Measurements from ENCODE around the gene PTPA.

The PTPA gene

DNA sequence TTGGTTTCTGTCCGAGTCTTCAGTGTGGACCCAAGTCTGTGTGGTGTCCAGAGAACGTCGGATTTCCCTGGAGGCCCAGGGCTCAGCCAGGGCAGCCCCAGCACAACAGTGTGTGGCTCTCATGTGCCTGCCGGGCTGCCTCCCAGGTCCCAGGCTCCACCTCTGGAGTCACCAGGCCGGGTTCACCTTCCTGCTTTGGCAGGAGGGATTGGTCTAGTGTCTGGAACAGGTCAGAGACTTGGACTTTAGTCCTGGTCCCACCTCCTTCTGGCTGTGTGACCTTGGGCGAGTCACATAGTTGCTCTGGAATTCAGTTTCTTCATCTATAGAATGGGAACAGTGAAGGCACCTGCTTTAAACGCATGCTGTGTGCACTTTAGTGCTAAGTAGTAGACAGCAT is 27.1 kb upstream of the PTPA start:
- no peak for DNase-seq (ENCODE audit: low spot score)

DNA sequence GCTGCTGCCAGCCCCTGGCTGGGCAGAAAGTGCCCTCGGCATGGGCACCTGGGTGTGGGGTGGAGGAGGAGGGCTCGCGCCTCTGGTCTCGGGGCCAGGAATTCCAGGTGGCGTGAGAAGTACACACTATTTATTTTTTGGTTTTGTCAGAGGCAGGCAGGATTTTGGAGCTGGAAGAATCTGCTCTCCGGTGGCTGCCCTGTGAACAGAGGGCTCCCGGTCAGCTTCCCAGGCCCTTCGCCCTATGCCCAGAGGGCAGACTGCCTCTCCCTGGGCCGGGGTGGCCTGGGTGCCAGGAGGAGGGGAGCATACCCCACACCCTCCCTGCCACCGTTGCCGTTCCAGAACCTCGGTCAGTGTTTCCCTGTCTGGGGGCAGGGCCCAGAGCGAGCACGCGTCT is 22.0 kb upstream of the PTPA start:
- no peak for DNase-seq (ENCODE audit: low spot score)

DNA sequence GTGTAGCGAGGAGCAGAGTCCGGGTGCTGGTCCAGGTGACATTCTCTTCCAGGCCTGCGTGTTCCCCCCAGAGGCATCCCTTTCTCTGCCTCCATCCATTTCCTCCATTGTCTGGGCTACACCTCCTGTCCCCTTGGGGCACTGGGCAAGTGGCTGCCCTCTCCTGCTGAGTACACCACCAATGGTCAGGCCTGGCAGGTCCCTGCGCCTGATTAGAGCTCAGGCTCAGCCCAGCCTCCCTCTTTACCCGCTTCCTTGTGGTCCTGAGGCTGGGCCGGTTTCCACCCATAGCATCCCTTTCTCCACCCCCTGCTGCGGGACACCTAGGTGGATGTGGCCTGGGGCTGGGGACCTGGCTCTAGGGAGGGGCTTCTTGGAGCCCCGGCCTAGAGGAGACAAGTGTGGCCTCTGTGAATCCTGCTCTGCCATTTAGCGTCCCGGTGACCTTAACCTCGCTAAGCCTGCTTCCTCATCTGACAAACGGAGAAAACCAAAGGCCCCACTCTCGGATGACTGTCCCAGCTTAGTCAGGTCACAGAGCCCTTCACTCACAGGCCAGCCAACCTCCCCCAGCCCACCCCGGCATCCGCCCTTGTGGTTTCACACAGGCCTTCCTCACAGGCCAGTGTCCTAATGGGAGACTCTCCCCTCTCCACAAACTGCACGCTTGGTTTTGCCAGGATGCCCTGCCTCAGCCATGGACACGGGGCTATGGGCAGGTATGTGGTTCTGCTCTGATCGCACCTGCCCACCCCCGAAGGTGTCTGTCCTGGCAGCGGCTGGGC is 17.4 kb upstream of the PTPA start:
- no peak for DNase-seq (ENCODE audit: low spot score)

DNA sequence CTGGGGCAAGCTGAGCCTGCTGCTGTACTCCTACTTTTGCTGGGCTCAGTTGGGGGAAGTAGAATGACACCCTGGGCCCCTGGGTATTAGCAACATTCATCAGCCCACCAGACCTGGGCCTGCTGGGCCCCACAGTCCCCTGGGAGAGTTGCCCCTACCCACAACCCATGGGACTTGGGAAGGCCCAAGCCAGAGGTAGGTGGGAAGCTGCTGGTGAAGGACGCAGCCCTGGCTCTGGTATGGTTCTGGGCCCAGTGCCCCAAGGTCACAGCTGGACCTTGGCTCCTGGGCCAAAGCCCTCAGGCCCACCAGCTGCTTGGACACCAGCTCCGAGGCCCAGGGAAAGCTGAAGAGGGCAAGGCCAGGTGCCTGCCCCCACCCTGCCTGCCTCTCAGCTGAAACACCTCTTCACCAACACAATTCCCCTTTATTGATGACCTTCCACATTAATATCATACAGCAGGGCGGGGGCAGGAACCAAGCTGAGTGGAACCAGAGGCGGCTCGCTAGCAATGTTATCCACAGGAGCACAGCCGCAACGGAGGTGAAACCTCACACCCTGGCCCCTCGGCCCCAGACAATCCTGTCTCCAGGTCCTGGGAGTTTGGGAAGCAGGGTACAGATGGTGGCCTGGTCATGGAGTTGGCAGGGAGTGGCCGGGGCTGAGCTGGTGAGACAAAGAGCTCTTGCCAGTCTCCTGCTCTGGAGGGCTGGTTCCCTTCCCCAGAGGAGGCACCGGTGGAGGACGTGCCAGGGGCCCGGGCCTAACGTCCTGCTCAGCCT is 16.6 kb upstream of the PTPA start:
- DNase-seq (ENCODE audit: low spot score), result no peak

DNA sequence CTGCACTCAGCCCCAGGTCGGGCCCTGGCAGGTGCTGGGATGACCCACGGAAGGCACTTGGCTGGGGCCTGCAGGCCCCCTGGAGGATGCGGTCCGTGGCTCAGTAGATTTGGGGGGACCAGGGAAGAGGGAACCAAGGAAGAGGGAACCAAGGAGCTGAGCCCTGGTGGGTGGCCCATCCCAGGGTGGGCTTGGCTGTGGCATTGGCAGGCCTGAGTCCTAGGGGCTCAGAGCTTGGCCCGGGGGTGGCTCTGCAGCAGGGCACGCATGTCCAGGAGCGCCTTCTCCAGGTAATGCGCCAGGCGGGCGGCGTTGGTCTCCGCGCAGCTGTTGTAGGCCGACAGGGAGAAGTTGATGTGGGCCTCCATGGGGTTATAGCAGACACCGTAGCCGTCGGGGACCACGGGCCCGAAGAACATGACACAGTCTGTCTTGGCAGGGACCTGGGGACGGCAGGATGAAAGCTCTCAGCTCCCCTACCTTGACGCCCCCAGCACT is 16.0 kb upstream of the PTPA start:
- DNase-seq (ENCODE audit: low spot score), result no peak

DNA sequence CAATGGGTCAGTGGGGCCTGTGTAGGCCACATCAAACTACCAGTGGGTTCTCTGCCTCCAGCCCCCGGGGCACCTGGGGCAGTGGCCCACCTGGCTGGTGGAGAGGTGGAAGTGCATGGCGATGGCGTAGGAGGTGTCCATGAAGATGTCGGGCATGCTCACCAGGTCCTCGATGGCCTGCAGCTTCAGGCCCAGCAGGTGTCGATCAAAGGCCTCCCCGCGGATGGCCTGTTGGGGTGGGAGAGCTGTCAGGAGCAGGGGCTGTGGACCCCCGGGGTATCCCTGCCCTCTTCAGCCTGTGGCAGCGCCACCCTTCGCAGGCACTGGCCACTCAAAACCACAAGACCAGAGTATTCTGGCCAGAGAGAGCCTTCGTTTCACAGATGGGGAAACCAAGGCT is 15.3 kb upstream of the PTPA start:
- DNase-seq (ENCODE audit: low spot score), result no peak

DNA sequence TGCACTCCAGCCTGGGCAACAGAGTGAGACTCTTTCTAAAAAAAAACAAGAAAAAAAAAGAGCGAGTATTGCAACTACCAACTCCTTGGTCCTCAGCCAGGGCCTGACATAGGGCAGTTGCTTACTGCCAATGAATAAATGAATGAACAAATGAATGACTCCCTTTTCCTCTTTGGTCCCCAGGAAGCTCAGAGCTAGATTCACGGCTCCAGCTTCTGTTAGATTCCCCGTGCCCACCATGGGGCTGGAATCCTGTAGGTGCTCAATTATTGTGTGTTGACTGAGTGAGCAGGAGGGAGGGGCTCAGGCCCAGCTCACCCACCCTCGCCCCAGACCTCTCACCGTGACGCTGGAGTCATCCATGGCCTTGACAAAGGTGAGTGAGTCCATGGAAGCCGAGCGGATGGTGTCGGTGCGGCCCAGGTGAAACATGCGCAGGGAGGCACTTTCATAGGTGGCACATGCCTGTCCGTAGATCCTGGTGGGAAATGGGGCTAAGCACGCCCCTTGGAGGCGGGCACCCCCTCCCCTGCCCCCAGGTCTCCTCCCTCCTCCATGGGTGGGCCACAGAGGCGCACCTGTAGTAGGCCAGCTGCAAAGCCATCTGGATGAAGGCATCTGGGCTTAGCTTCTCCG is 13.4 kb upstream of the PTPA start:
- no peak for DNase-seq (ENCODE audit: low spot score)

DNA sequence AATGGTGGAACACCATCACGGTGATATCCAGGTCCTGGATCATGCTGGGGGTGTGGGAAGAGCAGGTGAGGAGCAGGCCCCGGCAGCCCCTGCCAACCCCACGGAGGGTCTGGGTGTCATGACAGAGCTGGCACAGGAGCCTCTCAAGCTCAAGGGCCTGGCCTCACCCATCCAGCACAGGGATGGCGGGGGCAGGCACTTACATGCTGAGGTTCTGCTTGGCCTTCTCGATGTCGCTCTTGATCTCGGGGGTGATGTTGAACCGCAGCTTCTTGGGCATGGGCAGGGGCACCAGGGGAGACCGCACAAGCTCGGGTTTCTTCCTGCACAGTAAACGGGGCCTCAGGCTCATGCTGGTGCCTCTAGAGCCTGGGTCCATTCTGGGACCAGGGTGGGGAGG is 12.9 kb upstream of the PTPA start:
- DNase-seq (ENCODE audit: low spot score), result no peak

DNA sequence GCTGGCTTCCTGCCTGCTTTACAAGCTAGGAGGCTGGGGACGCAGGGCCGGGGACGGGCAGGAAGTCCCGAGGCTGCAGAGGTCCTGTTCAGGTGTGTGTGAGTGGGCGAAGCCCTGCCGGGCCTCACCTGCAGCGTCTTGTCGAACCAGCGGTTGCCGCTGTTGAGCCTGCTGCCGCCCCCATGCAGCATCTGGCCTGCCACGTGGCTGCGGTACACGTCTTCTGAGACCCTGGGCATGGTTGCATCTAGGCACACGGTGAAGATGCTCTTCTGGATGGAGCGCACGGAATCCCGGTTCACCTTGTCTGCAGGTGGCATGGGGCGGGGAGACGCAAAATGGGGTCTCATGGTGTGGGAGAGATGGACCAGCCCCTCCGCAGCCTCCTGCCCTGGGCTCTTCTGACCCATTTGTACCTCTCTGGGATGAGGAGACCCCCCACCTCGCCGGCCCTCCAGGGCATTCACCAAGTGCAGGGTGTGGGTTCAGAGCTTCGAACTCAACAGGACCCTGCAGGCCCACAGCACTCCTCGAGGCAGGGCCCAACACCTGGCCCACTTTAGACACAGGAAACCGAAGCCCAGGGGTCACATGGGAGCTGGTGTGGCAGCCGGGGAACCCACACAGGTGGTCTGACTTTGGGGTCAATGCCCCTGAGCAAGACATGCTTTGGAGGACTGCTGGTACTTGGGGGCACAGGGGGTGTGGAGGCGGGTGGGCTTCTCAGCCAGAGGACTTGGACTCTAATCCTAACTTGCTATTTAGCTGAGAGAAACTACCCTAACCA is 10.6 kb upstream of the PTPA start:
- DNase-seq (ENCODE audit: low spot score), result no peak

DNA sequence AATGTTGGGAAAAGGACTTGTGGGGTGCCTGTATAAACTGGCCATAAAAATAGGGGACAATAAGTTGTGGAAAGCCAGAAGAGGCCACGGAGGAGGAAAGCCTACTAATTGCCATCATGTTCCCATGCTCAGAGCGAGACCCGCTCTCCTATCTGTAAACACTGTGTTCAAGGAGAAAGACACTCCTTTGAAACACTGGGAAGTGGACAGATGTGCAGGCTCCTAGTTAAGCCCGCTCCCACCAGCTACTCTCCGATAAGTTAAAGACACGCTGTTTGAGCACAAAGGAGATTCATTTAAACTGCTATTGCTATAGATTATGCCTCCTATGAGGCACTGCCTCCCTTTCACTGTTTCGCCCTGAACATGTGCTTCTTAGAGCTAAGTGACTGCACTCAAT is 9.9 kb upstream of the PTPA start:
- no peak for DNase-seq (ENCODE audit: low spot score)

DNA sequence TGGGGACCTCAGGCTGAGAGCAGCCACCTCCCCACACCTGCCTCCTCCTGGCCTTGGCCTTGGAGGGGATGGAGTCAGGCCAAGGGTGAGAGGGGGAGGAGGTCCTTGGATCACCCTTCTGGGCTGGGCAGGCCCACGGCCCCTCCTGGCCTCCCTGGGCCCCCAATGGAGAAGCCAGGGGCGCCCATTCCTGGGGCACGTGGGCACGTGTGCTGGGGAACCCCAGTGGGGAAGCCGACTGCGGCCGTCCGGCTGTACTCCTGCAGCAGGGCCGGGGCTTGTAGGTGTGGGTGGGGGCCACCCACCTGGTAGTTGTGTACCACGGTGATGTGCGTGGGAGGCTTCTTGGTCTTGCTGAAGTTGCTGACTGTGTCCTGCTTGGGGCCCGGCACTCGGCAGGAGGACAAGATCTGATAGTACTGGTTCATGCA is 9.1 kb upstream of the PTPA start:
- DNase-seq (ENCODE audit: low spot score), result no peak

DNA sequence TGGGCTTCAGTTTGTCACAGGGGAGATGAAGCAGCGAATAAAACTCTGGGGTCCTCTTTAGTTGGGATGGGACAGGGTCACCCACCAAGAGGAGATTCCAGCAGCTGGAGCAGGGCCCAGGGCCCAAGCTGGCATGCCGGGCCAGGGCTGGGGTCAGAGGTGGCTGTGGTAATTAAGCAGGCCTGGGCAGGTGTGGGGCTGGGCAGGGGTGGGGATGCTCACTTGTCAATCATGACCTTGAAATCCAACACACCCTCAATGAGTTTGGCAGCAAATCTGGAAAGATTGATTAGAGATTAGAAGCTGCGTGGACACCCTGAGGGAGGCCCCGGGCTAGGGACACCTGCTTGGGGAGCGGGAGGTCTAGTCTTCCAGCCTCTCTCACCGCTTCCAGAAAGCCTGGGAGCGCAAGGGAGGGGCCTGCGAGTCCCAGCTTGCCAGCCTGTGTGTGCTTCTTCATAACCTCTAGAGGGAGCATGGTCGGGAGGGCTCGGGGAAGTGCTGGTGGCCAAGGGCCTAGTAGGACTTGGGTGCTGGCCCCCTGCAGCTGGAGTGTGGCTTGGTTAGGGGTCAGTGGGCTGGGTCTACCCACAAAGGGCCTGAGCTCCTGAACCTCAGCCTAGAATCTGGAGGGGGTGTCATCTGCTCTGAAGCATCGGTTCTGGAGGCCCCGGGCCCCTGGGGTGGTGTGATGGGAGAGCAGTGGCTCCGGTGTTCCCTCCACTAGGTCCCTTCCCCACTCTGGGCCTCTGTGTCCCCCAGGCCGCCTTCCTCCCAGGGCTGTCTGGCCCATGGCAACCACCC is 8.2 kb upstream of the PTPA start:
- no peak for DNase-seq (ENCODE audit: low spot score)

DNA sequence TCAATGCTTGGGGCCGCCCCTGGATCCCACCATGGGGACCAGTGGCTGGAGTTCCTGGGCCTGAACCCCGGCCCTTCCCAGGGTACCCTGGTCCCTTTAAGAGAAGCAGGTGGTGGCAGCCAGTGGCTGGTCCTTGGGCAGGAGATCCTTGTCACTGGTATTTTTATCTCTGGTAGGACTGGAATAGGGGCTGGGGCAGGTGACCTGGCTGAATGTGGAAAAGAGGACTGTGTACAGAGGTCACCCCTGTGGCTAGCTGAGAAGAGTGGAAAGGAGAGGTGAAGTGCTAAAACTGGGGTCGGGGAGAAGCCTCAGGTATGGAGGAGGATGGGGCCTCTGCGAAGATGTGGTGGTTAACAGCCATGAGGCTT is 7.6 kb upstream of the PTPA start:
- no peak for DNase-seq (ENCODE audit: low spot score)

DNA sequence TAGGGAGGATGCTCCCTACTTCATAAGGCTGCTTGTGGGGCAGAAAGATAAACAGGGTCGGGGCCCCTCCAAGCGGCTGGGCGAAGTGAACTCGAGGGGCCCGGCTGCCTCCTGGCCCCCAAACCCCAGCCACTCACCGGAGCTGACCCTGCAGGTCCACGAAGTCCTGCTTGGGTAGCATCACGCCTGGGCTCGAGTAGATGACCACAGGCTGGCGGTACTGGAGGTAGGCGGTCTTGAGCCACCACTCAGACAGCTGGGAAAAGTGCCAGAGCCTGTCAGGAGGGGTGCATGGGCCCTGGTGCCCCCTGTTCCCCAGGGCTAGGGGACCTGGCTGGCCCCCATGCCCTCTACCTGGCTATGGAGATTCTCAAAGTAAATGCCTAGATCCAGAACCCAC is 7.2 kb upstream of the PTPA start:
- DNase-seq (ENCODE audit: low spot score), result no peak

DNA sequence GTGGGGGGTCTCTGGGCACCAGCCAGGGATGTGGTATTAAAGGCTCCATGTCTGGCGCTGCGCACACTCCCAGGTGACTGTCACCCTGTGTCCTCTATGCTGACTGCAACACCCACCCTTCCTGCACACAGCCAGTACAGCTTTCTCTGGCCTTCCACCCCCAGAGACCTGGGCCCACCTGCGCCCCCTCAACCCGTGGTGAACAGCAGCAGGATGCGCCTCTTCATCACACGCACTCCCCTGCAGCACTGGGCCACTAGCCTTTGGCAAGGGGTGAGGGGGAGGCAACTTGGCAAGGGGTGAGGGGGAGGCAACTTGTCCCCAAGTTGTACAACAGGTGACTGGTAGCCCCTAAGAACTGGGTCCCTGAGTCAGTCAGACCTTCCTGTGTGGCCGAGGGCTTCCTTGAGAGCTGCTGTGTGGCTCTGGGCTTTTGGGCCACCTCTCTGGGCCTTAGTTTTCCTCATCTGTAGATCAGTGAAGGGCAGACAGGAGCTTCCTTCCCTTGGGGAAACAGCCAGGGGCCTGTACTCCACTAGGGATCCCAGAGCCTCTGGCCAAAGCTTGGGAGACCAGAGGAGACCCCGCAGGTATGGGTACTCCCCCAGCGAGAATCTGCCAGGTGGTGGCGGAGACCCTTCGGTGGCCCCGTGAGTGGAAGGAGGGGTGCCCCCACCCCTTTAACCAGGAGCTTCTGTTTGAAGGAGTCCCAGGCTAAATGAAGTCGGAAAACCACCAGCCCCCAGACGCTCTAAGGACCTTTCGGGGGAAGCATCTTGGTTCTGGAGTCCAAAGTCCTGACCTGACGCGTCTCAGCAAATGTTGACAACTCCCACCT is 5.1 kb upstream of the PTPA start:
- no peak for DNase-seq (ENCODE audit: low spot score)

DNA sequence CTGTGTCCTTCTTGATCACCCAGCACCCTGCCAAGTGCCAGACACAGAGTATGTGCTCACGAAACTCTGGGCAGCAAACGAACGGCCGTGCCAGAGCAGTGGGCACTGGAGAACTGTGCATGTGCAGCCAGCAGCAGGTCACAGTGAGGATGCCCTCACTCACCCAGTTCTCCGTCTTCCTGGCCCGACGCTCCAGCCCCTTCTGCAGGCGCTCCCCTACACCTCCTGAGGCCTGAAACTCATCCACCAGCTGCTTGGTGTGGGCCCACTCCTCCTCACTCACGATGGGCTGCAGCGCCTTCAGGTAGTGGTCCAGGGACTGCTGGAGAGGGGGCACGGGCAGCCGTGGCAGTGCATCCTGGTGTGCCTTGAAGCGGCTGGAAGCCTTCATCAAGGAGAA is 3.6 kb upstream of the PTPA start:
- no peak for DNase-seq (ENCODE audit: low spot score)

DNA sequence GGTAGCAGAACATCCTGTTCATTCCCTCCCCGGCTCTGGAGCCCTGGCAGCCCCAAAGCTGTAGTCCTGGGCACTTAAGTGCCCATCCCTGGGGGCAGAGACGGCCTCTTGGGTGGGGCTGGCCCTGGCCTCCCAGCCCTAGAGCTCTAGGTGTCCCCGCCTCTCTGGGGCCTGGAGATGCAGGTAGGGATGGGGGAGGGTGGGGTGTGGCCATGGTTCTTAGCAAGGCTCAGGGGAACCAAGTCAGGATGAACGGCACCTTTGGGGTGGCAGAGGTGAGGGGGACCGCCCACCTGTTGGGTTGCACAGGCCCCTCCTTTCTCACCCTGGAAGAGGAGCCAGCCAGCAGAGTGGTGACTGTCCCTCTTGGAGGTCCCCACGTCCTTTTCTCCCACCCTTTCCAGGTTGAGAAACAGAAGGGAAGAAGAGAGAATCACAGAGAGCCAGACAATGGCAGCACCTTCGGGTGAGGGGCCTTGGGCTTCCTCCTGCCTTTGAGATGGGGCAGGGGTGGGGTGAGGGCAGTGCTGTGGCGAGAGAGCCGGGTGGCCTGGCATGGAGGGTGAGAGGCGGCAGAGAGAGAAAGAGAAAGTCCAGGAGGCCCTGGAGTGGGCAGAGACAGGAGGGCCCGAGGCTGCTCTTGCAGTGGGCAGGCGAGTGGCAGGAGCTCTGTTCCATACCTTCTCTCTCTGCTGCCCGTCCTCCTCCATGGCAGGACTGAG is 3.0 kb upstream of the PTPA start:
- no peak for DNase-seq (ENCODE audit: low spot score)

DNA sequence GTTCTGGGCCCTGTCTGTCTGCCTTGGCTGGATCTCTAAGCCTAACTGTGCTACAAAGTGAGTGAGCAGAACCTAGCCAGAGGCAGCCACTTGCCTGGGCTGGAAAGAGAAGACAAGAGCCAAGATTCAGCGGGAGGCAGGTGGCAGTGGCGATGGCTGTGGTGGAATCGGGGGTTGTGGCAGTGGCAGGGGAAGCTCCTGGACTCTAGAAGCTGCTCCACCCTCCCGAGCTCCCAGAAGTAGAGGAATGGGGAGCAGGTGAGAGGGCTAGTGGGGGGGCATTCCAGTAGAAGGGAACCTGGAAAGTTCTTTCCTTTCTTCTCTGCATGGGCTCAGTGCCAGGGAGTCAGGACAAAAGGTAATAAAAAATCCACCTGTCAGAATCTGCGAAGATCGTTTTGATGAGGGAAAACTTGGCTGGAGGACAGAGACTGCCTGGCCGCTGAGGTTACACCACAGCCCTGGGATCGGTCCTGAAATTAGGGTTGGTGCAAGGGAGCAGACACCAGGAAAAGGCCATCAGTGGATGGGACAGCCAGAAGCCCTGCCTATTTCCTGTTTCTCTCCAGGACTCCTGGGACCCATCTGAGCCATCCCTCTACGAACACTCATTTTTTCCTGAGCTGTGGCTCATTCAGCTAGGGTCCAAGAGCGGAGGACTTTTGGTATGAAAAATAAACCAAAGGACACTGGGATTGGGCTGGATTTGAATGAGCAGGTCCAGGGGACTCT is 2.2 kb upstream of the PTPA start:
- no peak for DNase-seq (ENCODE audit: low spot score)

DNA sequence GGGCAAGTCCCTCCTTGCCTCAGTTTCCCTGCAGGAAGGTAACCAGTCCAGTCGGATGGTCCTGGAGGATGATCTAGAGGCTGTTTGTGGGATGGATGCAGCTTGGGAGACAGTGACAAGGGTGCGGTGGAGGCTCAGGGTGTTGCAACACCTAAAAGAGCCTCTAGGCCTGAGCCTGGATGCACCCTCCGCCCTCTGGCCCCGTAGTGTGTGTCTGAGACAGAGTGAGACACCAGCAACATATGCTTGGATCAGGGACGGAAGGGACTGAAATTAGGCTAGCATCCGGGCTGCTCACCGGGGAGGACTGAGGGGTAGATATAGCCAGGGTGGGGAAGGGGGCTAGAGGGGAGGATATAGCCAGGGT is 1.7 kb upstream of the PTPA start:
- no peak for DNase-seq (ENCODE audit: low spot score)

Measured in left forelimb (tissue), 1 donor.